ENCODE results near the gene AP1G1. TPM values are rescaled to one million over a fixed set of nuclear protein-coding genes. Genes with fewer than 3 reads are reported as not detected.

Gene AP1G1
- total and polyA plus RNA-seq, 4 experiments from 2014 or later: 7.6 to 103 (median 57.0) TPM

DNA sequence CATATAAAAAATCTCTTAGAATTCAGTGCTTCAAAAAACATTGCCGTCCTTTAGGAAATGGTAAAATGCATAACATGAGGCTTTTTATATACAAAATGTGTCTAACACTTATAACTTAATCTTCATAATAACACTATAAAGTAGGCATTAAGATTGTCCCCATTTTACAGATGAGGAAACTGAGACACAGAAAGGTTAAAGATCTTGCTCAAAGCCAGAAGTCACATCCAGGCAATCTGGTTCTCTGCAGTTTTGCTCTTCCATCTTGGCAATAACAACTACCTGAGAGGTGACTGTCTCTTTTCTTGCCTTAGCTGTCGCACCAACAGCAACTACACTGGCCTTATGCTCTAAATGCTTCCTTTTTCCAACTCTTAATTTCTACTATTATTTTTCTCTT lies 24.5 kb downstream of the AP1G1 start:
- Mint-ChIP-seq H3K4me3 (no peak overlapping the region), H3K27ac (peak overlapping the region in 2 of 7 donors; percentile 6 to 60), H3K27me3 (no peaks in the 10 kb centered on the region), H3K4me1 (peaks cover 19 to 44% (median 31%) of the 10 kb centered on the region in 4 donors), H3K36me3 (peaks cover 21 to 38% of the 10 kb centered on the region in 2 donors), H3K9me3 (no peaks in the 10 kb centered on the region)
- DNase-seq: no peak
- ChIA-PET POLR2A (ENCODE audit: partially characterized antibody) (no interaction called here), CTCF (ENCODE audit: partially characterized antibody) (interaction anchor here (1.0 kb wide), 1 partner anchor 178 kb away, joined by 4 read pairs; no protein-coding TSS in a partner anchor)
- no peaks in the 10 kb centered on the region for H3K9me3 ChIP-seq (ENCODE audit: control insufficient read depth in 1 of 2, low read length in 2 of 2)
- H3K4me1 ChIP-seq (ENCODE audit: insufficient read depth, low read length): peaks cover 5% of the 10 kb centered on the region
- no peaks in the 10 kb centered on the region for H3K27me3 ChIP-seq (ENCODE audit: insufficient read depth, low read length)
- intact Hi-C loops (cut with micrococcal nuclease): no loop called here
- peaks cover 12% of the 10 kb centered on the region for H3K36me3 ChIP-seq (ENCODE audit: insufficient read depth, low read length)
- H3K4me3 ChIP-seq (ENCODE audit: low read length in 2 of 2): no peak overlapping the region
- no peak overlapping the region for H3K27ac ChIP-seq (ENCODE audit: low read depth, low read length)

DNA sequence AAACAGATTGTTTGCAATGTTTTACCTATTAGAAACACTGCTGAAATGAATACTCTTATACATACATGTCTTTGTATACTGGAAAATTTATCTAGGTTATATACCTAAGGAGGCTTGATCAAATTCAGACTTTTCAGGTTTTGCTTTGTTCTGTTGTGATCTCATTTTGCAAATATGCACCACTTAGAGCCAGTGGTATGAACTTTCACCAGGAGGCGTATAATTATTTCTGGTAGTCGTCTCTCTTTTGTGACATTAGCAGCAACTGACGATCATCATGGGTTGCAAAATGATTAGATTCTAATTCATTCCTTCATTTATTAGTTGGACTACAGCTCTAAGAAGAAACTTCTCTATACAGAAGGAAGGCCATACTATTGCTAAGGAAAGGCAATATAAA lies 26.9 kb downstream of the AP1G1 start:
- H3K4me1 ChIP-seq (ENCODE audit: insufficient read depth, low read length): peaks cover 15% of the 10 kb centered on the region
- no peak overlapping the region for H3K4me3 Mint-ChIP-seq
- H3K4me3 ChIP-seq (ENCODE audit: low read length in 2 of 2): no peak overlapping the region
- H3K9me3 ChIP-seq (ENCODE audit: control insufficient read depth in 1 of 2, low read length in 2 of 2): no peaks in the 10 kb centered on the region
- ChIA-PET POLR2A (ENCODE audit: partially characterized antibody) (no interaction called here), CTCF (ENCODE audit: partially characterized antibody) (interaction anchor here (1.3 kb wide), 2 partner anchors 26 to 101 kb away, joined by 3 to 4 read pairs; partner anchors contain the start of gene AP1G1)
- DNase-seq: no peak
- peaks cover 12% of the 10 kb centered on the region for H3K36me3 ChIP-seq (ENCODE audit: insufficient read depth, low read length)
- H3K9me3 Mint-ChIP-seq: no peaks in the 10 kb centered on the region
- intact Hi-C loops (cut with micrococcal nuclease): no loop called here
- H3K27me3 Mint-ChIP-seq: no peaks in the 10 kb centered on the region
- H3K36me3 Mint-ChIP-seq: peaks cover 17 to 38% of the 10 kb centered on the region in 2 donors
- no peaks in the 10 kb centered on the region for H3K27me3 ChIP-seq (ENCODE audit: insufficient read depth, low read length)
- peaks cover 22 to 49% (median 36%) of the 10 kb centered on the region in 4 donors for H3K4me1 Mint-ChIP-seq
- no peak overlapping the region for H3K27ac ChIP-seq (ENCODE audit: low read depth, low read length)
- peak overlapping the region in 2 of 7 donors; percentile 53 to 62 for H3K27ac Mint-ChIP-seq

DNA sequence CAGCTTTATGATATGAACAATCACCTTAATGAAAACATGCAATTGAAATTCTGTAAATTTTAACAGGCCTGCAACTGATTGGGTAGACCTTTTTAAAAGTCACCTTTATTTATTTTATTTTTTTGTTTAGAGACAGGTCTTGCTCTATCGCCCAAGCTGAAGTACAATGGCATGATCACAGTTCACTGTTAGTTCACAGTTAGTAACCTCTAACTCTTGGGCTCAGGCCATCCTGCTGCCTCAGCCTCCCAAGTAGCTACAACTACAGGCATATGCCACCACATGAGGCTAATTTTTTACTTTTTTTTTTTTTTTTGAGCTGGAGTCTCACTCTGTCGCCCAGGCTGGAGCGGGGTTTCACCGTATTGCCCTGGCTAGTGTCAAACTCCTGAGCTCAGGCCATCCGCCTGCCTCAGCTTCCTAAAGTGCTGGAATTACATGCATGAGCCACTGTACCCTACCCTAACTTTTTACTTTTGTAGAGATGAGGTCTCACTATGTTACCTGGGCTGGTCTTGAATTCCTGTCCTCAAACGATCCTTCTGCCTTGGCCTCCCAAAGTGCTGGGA lies 28.0 kb downstream of the AP1G1 start:
- no peak for DNase-seq
- Histone ChIP-seq H3K9me3 (ENCODE audit: control insufficient read depth in 1 of 2, low read length in 2 of 2) (no peaks in the 10 kb centered on the region), H3K36me3 (ENCODE audit: insufficient read depth, low read length) (peaks cover 12% of the 10 kb centered on the region), H3K27ac (ENCODE audit: low read depth, low read length) (no peak overlapping the region), H3K4me1 (ENCODE audit: insufficient read depth, low read length) (peaks cover 26% of the 10 kb centered on the region), H3K27me3 (ENCODE audit: insufficient read depth, low read length) (no peaks in the 10 kb centered on the region), H3K4me3 (ENCODE audit: low read length in 2 of 2) (no peak overlapping the region)
- peak overlapping the region in 1 of 7 donors; percentile 7 for H3K27ac Mint-ChIP-seq
- peaks cover 27 to 60% (median 44%) of the 10 kb centered on the region in 4 donors for H3K4me1 Mint-ChIP-seq
- no peaks in the 10 kb centered on the region for H3K9me3 Mint-ChIP-seq
- H3K4me3 Mint-ChIP-seq: no peak overlapping the region
- H3K36me3 Mint-ChIP-seq: peaks cover 23 to 45% of the 10 kb centered on the region in 2 donors
- no peaks in the 10 kb centered on the region for H3K27me3 Mint-ChIP-seq
- intact Hi-C loops (cut with micrococcal nuclease): no loop called here
- POLR2A ChIA-PET (ENCODE audit: partially characterized antibody): interaction anchor here (1.1 to 2.2 kb wide), 2 partner anchors 28 to 115 kb away, joined by 3 to 5 read pairs; partner anchors contain the start of genes AP1G1 and IST1
- CTCF ChIA-PET (ENCODE audit: partially characterized antibody): interaction anchor here (0.6 to 2.0 kb wide), 7 partner anchors 11 to 627 kb away, joined by 3 to 8 read pairs (median 3); partner anchors contain the start of gene AP1G1

DNA sequence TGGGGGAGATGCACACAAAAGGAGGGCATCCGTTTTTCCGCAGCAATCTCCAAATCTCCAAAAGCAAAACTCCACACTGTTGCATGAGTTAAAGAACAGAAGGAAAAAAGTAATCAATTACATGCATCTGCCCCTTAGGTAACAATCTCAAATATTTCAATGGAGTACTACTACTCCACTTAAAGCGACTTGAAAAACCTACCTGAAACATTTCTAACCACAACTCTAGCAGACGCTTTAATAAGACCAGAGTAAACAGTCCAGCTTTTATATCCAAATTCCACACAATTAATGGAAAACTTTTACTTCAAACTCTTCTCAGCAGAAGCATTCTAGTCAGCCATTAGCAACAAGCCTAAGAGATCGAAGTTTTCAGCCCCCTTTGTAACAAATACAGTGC lies 29.9 kb downstream of the AP1G1 start:
- Mint-ChIP-seq H3K27ac (peak overlapping the region in 5 of 7 donors; percentile 25 to 64 (median 46)), H3K27me3 (no peaks in the 10 kb centered on the region), H3K9me3 (no peaks in the 10 kb centered on the region), H3K4me3 (no peak overlapping the region), H3K36me3 (peaks cover 23 to 45% of the 10 kb centered on the region in 2 donors), H3K4me1 (peaks cover 25 to 57% (median 40%) of the 10 kb centered on the region in 4 donors)
- intact Hi-C loops (cut with micrococcal nuclease): no loop called here
- peaks cover 12% of the 10 kb centered on the region for H3K36me3 ChIP-seq (ENCODE audit: insufficient read depth, low read length)
- no peak overlapping the region for H3K27ac ChIP-seq (ENCODE audit: low read depth, low read length)
- ChIA-PET CTCF (ENCODE audit: partially characterized antibody) (interaction anchor here (2.0 kb wide), 1 partner anchor 183 kb away, joined by 8 read pairs; no protein-coding TSS in a partner anchor), POLR2A (ENCODE audit: partially characterized antibody) (interaction anchor here (2.2 kb wide), 1 partner anchor 30 kb away, joined by 5 read pairs; the partner anchor contains the start of gene AP1G1)
- no peak for DNase-seq
- H3K9me3 ChIP-seq (ENCODE audit: control insufficient read depth in 1 of 2, low read length in 2 of 2): no peaks in the 10 kb centered on the region
- peaks cover 27% of the 10 kb centered on the region for H3K4me1 ChIP-seq (ENCODE audit: insufficient read depth, low read length)
- H3K27me3 ChIP-seq (ENCODE audit: insufficient read depth, low read length): no peaks in the 10 kb centered on the region
- H3K4me3 ChIP-seq (ENCODE audit: low read length in 2 of 2): no peak overlapping the region

DNA sequence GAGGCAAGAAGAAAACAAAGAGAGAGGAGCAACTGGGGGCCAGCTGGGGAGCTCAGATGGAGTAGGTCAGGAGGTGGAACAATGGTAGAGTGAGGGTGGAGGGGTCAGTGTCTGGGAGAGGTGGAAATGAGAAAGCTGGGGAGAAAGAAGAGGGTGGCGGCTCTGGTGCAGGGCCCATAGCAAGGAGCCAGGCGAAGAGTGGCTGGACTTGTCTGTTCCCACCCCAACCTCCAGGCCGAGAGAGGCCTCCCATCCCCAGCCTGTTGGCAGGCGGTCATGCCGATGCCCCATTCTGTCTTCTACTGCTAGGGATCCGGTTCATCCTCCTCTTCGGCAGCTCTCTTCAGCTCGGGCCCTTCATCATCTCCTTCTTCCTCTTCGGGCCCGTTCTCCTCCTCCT lies 31.3 kb downstream of the AP1G1 start:
- H3K36me3 Mint-ChIP-seq: peaks cover 30 to 54% of the 10 kb centered on the region in 2 donors
- no peak overlapping the region for H3K27ac ChIP-seq (ENCODE audit: low read depth, low read length)
- peaks cover 23% of the 10 kb centered on the region for H3K36me3 ChIP-seq (ENCODE audit: insufficient read depth, low read length)
- ChIA-PET POLR2A (ENCODE audit: partially characterized antibody) (interaction anchor here (1.4 kb wide), 1 partner anchor 31 kb away, joined by 5 read pairs; the partner anchor contains the start of gene AP1G1), CTCF (ENCODE audit: partially characterized antibody) (interaction anchor here (2.1 kb wide), 1 partner anchor 184 kb away, joined by 10 read pairs; no protein-coding TSS in a partner anchor)
- intact Hi-C loops (cut with micrococcal nuclease): no loop called here
- no peaks in the 10 kb centered on the region for H3K27me3 ChIP-seq (ENCODE audit: insufficient read depth, low read length)
- no peaks in the 10 kb centered on the region for H3K9me3 ChIP-seq (ENCODE audit: control insufficient read depth in 1 of 2, low read length in 2 of 2)
- H3K27me3 Mint-ChIP-seq: no peaks in the 10 kb centered on the region
- H3K4me1 Mint-ChIP-seq: peaks cover 23 to 55% (median 37%) of the 10 kb centered on the region in 4 donors
- H3K4me1 ChIP-seq (ENCODE audit: insufficient read depth, low read length): peaks cover 27% of the 10 kb centered on the region
- peak overlapping the region in 3 of 7 donors; percentile 29 to 68 (median 42) for H3K27ac Mint-ChIP-seq
- no peak for DNase-seq
- no peak overlapping the region for H3K4me3 ChIP-seq (ENCODE audit: low read length in 2 of 2)
- peak overlapping the region in 2 of 8 donors; percentile 31 to 43 for H3K4me3 Mint-ChIP-seq
- no peaks in the 10 kb centered on the region for H3K9me3 Mint-ChIP-seq

DNA sequence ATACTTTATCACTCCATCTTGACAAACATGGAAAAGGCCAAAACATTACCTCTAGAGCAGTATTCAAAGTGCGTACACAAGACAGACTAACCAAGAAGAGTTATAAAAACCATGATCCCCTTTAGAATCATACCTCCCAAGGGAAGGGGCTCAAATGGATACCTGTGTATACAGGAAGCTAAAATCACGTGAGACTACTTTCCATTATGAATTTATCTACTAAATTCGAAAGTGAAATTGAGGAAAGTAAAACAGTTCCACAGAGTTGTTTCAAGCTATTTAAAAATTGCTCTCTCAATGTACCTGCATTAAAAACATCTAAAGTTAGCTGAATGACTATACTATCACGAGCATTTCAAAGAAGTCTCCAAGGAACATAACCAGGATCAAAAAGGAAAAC lies 32.7 kb downstream of the AP1G1 start:
- H3K4me1 ChIP-seq (ENCODE audit: insufficient read depth, low read length): peaks cover 27% of the 10 kb centered on the region
- Mint-ChIP-seq H3K36me3 (peaks cover 26 to 55% of the 10 kb centered on the region in 2 donors), H3K4me3 (peak overlapping the region in 2 of 8 donors; percentile 17 to 59), H3K27me3 (no peaks in the 10 kb centered on the region), H3K9me3 (no peaks in the 10 kb centered on the region), H3K27ac (peak overlapping the region in 6 of 7 donors; percentile 28 to 82 (median 68)), H3K4me1 (peaks cover 16 to 44% (median 28%) of the 10 kb centered on the region in 4 donors)
- intact Hi-C loops (cut with micrococcal nuclease): no loop called here
- H3K36me3 ChIP-seq (ENCODE audit: insufficient read depth, low read length): peaks cover 19% of the 10 kb centered on the region
- H3K27ac ChIP-seq (ENCODE audit: low read depth, low read length): no peak overlapping the region
- H3K27me3 ChIP-seq (ENCODE audit: insufficient read depth, low read length): no peaks in the 10 kb centered on the region
- H3K9me3 ChIP-seq (ENCODE audit: control insufficient read depth in 1 of 2, low read length in 2 of 2): no peaks in the 10 kb centered on the region
- ChIA-PET POLR2A (ENCODE audit: partially characterized antibody) (interaction anchor here (1.4 kb wide), 1 partner anchor 120 kb away, joined by 3 read pairs; the partner anchor contains the start of gene IST1), CTCF (ENCODE audit: partially characterized antibody) (interaction anchor here (1.8 to 2.1 kb wide), 2 partner anchors 106 to 185 kb away, joined by 5 to 10 read pairs; no protein-coding TSS in a partner anchor)
- H3K4me3 ChIP-seq (ENCODE audit: low read length in 2 of 2): no peak overlapping the region
- no peak for DNase-seq

DNA sequence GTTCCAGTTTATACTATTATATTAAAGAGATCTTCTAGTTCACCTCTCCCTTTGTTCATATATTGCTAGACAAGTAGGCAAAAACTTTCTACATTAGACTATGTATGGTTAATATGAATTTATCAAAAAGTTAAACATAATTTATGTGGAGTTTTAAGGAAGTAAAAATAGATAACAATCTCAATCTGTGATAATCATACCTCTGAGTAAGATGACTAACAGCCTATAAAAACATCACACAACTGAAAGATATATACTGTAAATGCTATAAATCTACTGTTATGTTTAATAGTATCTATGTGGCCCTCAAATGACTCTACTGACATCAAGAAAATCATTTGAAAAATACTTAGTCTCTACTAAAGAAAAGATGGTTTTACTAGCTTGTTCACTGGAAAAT lies 37.1 kb downstream of the AP1G1 start:
- Mint-ChIP-seq H3K27me3 (no peaks in the 10 kb centered on the region), H3K9me3 (no peaks in the 10 kb centered on the region), H3K4me3 (no peak overlapping the region), H3K4me1 (peaks cover 10 to 21% (median 16%) of the 10 kb centered on the region in 4 donors), H3K36me3 (peaks cover 32 to 59% of the 10 kb centered on the region in 2 donors), H3K27ac (peak overlapping the region in 1 of 7 donors; percentile 13)
- intact Hi-C loops (cut with micrococcal nuclease): no loop called here
- Histone ChIP-seq H3K4me3 (ENCODE audit: low read length in 2 of 2) (no peak overlapping the region), H3K36me3 (ENCODE audit: insufficient read depth, low read length) (peaks cover 22% of the 10 kb centered on the region), H3K4me1 (ENCODE audit: insufficient read depth, low read length) (peaks cover 11% of the 10 kb centered on the region), H3K9me3 (ENCODE audit: control insufficient read depth in 1 of 2, low read length in 2 of 2) (no peaks in the 10 kb centered on the region), H3K27ac (ENCODE audit: low read depth, low read length) (no peak overlapping the region), H3K27me3 (ENCODE audit: insufficient read depth, low read length) (no peaks in the 10 kb centered on the region)
- DNase-seq: no peak
- POLR2A ChIA-PET (ENCODE audit: partially characterized antibody): no interaction called here
- CTCF ChIA-PET (ENCODE audit: partially characterized antibody): no interaction called here

All from CD4-positive, alpha-beta memory T cell (primary cell).